SK-N-SH treated with all-trans-retinoic acid at 6 μM for 48 hours (cell line): ENCODE measurements around the gene DOK1.

Source experiments
- ATAC-seq: fragments of 200-7000 bp; cut with Tn5 transposase; 3 replicates; pipeline ENCODE4 v1.9.1; 2020; ENCODE audit warnings: mild to moderate bottlenecking, moderate library complexity
- ARNTL ChIP-seq: fragments of 450-650 bp; formaldehyde crosslinking; IDR thresholded peaks from 2 replicates; pipeline ENCODE4 v1.5.0; 2020; ENCODE audit warnings: low read depth, mild to moderate bottlenecking, moderate library complexity, borderline replicate concordance
- BACH2 ChIP-seq: fragments of 250-450 bp; sonication (Bioruptor Pico); IDR thresholded peaks from 2 replicates; pipeline ENCODE4 v1.9.0; 2021; ENCODE audit warnings: mild to moderate bottlenecking, borderline replicate concordance
- CSDC2 ChIP-seq: fragments of 250-450 bp; sonication (Bioruptor Pico); IDR thresholded peaks from 2 replicates; pipeline ENCODE4 v1.5.0; 2020; ENCODE audit warnings: mild to moderate bottlenecking, moderate library complexity
- ESRRG ChIP-seq: fragments of 250-450 bp; sonication (Bioruptor Pico); IDR thresholded peaks from 2 replicates; pipeline ENCODE4 v1.6.1; 2021; ENCODE audit warnings: mild to moderate bottlenecking
- GLIS3 ChIP-seq: fragments of 250-450 bp; sonication (Bioruptor Pico); IDR thresholded peaks from 2 replicates; pipeline ENCODE4 v1.5.0; 2020; ENCODE audit warnings: mild to moderate bottlenecking, moderate library complexity
- ISL1 ChIP-seq: fragments of 250-450 bp; sonication (Bioruptor Pico); IDR thresholded peaks from 2 replicates; pipeline ENCODE4 v2.1.2; 2022; ENCODE audit warnings: mild to moderate bottlenecking, moderate library complexity
- OSR1 ChIP-seq: fragments of 250-450 bp; sonication (Bioruptor Pico); IDR thresholded peaks from 2 replicates; pipeline ENCODE4 v1.8.0; 2022; ENCODE audit warnings: moderate library complexity, mild to moderate bottlenecking, inconsistent platforms
- PPARA ChIP-seq: fragments of 250-450 bp; sonication (Bioruptor Pico); IDR thresholded peaks from 2 replicates; pipeline ENCODE4 v1.5.0; 2020; ENCODE audit warnings: mild to moderate bottlenecking, borderline replicate concordance
- RARB ChIP-seq: fragments of 250-450 bp; sonication (Bioruptor Pico); IDR thresholded peaks from 2 replicates; pipeline ENCODE4 v1.8.0; 2021; ENCODE audit warnings: mild to moderate bottlenecking, moderate library complexity
- SNAI2 ChIP-seq: fragments of 250-450 bp; sonication (Bioruptor Pico); IDR thresholded peaks from 2 replicates; pipeline ENCODE4 v1.5.0; 2020; ENCODE audit warnings: mild to moderate bottlenecking, moderate library complexity
- TCF4 ChIP-seq: fragments of 250-450 bp; sonication (Bioruptor Pico); IDR thresholded peaks from 2 replicates; pipeline ENCODE4 v1.8.0; 2021; ENCODE audit warnings: mild to moderate bottlenecking, moderate library complexity, borderline replicate concordance
- TOX ChIP-seq: fragments of 250-450 bp; sonication (Bioruptor Pico); IDR thresholded peaks from 2 replicates; pipeline ENCODE4 v1.8.0; 2021; ENCODE audit warnings: mild to moderate bottlenecking, moderate library complexity, borderline replicate concordance
- ZC3H10 ChIP-seq: fragments of 250-450 bp; sonication (Bioruptor Pico); IDR thresholded peaks from 2 replicates; pipeline ENCODE4 v1.5.1; 2021; ENCODE audit warnings: mild to moderate bottlenecking, moderate library complexity
- ZFP3 ChIP-seq: fragments of 250-450 bp; sonication (Bioruptor Pico); IDR thresholded peaks from 2 replicates; pipeline ENCODE4 v1.5.0; 2020; ENCODE audit warnings: mild to moderate bottlenecking, moderate library complexity
- ZFP30 ChIP-seq: fragments of 450-650 bp; formaldehyde crosslinking; IDR thresholded peaks from 2 replicates; pipeline ENCODE4 v1.5.0; 2022; ENCODE audit warnings: mild to moderate bottlenecking, moderate library complexity
- ZNF565 ChIP-seq: fragments of 450-650 bp; formaldehyde crosslinking; conservative IDR thresholded peaks from 2 replicates; pipeline ENCODE4 v1.5.0; 2020; ENCODE audit warnings: low read depth, mild to moderate bottlenecking, moderate library complexity
- ZNF70 ChIP-seq: fragments of 450-650 bp; formaldehyde crosslinking; IDR thresholded peaks from 2 replicates; pipeline ENCODE4 v1.5.0; 2020; ENCODE audit warnings: mild to moderate bottlenecking, moderate library complexity
- ZNF8 ChIP-seq: fragments of 450-650 bp; formaldehyde crosslinking; IDR thresholded peaks from 2 replicates; pipeline ENCODE4 v1.5.0; 2020; ENCODE audit warnings: mild to moderate bottlenecking, moderate library complexity
- TF ChIP-seq, protein P1 (sequence below): fragments of 250-450 bp; sonication (Bioruptor Pico); IDR thresholded peaks from 2 replicates; pipeline ENCODE4 v1.5.1; 2020; ENCODE audit warnings: low read depth, mild to moderate bottlenecking, moderate library complexity
- TF ChIP-seq, protein P2 (sequence below): fragments of 250-450 bp; sonication (Bioruptor Pico); IDR thresholded peaks from 2 replicates; pipeline ENCODE4 v1.5.0; 2020; ENCODE audit warnings: mild to moderate bottlenecking, moderate library complexity
- TF ChIP-seq, protein P3 (sequence below): fragments of 250-450 bp; sonication (Bioruptor Pico); IDR thresholded peaks from 2 replicates; pipeline ENCODE4 v1.8.0; 2021; ENCODE audit warnings: low read depth, mild to moderate bottlenecking, moderate library complexity, borderline replicate concordance
- TF ChIP-seq, protein P4 (sequence below): fragments of 250-450 bp; sonication (Bioruptor Pico); IDR thresholded peaks from 2 replicates; pipeline ENCODE4 v1.8.0; 2020; ENCODE audit warnings: mild to moderate bottlenecking, moderate library complexity, borderline replicate concordance
- TF ChIP-seq, protein P5 (sequence below): fragments of 250-450 bp; sonication (Bioruptor Pico); IDR thresholded peaks from 2 replicates; pipeline ENCODE4 v1.5.1; 2021; ENCODE audit warnings: mild to moderate bottlenecking, moderate library complexity

DOK1 gene

DNA sequence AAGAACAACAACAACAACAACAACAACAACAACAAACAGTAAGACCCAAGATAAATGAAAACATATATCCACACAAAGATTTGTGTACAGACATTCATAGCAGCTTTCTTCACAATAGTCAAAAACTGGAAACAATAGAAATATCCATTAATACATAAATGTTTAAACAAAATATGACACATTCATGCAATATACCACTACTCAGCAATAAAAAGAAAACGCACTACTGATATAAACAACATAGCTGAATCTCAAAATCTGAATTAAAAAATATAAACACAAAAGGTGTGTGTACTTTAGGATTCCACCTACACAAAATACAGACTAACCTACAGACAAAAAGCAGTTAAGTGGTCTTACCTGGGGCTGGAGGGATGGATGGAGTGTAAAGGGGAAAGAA is 42.1 kb downstream of the DOK1 start (continued):
- TF ChIP-seq TOX (CRISPR knock-in tag) (no peak), ISL1 (CRISPR knock-in tag) (no peak), BACH2 (no peak), GLIS3 (CRISPR knock-in tag) (no peak), ARNTL (CRISPR knock-in tag) (no peak), RARB (no peak), ESRRG (CRISPR knock-in tag) (no peak)
- TF ChIP-seq, protein P1, sequence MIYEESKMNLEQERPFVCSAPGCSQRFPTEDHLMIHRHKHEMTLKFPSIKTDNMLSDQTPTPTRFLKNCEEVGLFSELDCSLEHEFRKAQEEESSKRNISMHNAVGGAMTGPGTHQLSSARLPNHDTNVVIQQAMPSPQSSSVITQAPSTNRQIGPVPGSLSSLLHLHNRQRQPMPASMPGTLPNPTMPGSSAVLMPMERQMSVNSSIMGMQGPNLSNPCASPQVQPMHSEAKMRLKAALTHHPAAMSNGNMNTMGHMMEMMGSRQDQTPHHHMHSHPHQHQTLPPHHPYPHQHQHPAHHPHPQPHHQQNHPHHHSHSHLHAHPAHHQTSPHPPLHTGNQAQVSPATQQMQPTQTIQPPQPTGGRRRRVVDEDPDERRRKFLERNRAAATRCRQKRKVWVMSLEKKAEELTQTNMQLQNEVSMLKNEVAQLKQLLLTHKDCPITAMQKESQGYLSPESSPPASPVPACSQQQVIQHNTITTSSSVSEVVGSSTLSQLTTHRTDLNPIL (CRISPR knock-in tag), result no peak
- TF ChIP-seq, protein P2, sequence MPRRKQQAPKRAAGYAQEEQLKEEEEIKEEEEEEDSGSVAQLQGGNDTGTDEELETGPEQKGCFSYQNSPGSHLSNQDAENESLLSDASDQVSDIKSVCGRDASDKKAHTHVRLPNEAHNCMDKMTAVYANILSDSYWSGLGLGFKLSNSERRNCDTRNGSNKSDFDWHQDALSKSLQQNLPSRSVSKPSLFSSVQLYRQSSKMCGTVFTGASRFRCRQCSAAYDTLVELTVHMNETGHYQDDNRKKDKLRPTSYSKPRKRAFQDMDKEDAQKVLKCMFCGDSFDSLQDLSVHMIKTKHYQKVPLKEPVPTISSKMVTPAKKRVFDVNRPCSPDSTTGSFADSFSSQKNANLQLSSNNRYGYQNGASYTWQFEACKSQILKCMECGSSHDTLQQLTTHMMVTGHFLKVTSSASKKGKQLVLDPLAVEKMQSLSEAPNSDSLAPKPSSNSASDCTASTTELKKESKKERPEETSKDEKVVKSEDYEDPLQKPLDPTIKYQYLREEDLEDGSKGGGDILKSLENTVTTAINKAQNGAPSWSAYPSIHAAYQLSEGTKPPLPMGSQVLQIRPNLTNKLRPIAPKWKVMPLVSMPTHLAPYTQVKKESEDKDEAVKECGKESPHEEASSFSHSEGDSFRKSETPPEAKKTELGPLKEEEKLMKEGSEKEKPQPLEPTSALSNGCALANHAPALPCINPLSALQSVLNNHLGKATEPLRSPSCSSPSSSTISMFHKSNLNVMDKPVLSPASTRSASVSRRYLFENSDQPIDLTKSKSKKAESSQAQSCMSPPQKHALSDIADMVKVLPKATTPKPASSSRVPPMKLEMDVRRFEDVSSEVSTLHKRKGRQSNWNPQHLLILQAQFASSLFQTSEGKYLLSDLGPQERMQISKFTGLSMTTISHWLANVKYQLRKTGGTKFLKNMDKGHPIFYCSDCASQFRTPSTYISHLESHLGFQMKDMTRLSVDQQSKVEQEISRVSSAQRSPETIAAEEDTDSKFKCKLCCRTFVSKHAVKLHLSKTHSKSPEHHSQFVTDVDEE (CRISPR knock-in tag), result no peak

DNA sequence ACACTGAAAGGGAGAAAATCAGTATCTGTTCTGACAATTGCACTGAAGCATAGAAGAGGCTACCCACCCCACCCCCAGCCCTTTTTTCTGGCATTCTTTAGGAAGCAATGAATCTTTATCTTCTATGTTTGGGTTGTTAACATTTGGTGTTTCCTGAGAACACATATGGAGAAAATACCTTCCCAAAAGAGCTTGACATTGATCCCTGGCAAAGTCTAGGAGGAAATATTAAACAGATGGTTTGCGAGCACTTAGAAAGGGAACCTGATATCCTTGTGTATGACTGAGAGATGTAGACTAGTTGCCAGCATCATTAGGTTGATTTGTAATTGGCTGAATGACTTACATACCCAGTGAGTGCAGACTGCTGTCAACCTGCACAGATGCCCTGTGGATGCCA is 42.9 kb downstream of the DOK1 start:
- peak; percentile 91 for ATAC-seq
- TF ChIP-seq, protein P3, sequence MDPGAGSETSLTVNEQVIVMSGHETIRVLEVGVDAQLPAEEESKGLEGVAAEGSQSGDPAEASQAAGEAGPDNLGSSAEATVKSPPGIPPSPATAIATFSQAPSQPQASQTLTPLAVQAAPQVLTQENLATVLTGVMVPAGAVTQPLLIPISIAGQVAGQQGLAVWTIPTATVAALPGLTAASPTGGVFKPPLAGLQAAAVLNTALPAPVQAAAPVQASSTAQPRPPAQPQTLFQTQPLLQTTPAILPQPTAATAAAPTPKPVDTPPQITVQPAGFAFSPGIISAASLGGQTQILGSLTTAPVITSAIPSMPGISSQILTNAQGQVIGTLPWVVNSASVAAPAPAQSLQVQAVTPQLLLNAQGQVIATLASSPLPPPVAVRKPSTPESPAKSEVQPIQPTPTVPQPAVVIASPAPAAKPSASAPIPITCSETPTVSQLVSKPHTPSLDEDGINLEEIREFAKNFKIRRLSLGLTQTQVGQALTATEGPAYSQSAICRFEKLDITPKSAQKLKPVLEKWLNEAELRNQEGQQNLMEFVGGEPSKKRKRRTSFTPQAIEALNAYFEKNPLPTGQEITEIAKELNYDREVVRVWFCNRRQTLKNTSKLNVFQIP, result no peak
- TF ChIP-seq, protein P4, sequence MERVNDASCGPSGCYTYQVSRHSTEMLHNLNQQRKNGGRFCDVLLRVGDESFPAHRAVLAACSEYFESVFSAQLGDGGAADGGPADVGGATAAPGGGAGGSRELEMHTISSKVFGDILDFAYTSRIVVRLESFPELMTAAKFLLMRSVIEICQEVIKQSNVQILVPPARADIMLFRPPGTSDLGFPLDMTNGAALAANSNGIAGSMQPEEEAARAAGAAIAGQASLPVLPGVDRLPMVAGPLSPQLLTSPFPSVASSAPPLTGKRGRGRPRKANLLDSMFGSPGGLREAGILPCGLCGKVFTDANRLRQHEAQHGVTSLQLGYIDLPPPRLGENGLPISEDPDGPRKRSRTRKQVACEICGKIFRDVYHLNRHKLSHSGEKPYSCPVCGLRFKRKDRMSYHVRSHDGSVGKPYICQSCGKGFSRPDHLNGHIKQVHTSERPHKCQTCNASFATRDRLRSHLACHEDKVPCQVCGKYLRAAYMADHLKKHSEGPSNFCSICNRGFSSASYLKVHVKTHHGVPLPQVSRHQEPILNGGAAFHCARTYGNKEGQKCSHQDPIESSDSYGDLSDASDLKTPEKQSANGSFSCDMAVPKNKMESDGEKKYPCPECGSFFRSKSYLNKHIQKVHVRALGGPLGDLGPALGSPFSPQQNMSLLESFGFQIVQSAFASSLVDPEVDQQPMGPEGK, result peak; percentile 35; the same call in 1 of the 2 replicates
- TF ChIP-seq RARB, result 0 out of 2 replicates have a peak, but pooled peaks have one; percentile 43
- TF ChIP-seq ZNF8 (CRISPR knock-in tag), result no peak
- no peak for TF ChIP-seq ZNF565 (CRISPR knock-in tag)
- peak; percentile 64; the same call in 1 of the 2 replicates for TF ChIP-seq ZC3H10
- no peak for TF ChIP-seq SNAI2 (CRISPR knock-in tag)
- no peak for TF ChIP-seq TCF4 (CRISPR knock-in tag)
- no peak for TF ChIP-seq PPARA (CRISPR knock-in tag)
- TF ChIP-seq, protein P2 (CRISPR knock-in tag), result no peak
- no peak for TF ChIP-seq ZFP3 (CRISPR knock-in tag)
- TF ChIP-seq, protein P1 (CRISPR knock-in tag), result no peak
- no peak for TF ChIP-seq ESRRG (CRISPR knock-in tag)
- TF ChIP-seq ARNTL (CRISPR knock-in tag), result no peak
- TF ChIP-seq BACH2, result no peak
- no peak for TF ChIP-seq OSR1 (CRISPR knock-in tag)
- TF ChIP-seq GLIS3 (CRISPR knock-in tag), result no peak
- peak; percentile 89 for TF ChIP-seq TOX (CRISPR knock-in tag)
- no peak for TF ChIP-seq ZNF70 (CRISPR knock-in tag)
- no peak for TF ChIP-seq ZFP30 (CRISPR knock-in tag)
- TF ChIP-seq, protein P5, sequence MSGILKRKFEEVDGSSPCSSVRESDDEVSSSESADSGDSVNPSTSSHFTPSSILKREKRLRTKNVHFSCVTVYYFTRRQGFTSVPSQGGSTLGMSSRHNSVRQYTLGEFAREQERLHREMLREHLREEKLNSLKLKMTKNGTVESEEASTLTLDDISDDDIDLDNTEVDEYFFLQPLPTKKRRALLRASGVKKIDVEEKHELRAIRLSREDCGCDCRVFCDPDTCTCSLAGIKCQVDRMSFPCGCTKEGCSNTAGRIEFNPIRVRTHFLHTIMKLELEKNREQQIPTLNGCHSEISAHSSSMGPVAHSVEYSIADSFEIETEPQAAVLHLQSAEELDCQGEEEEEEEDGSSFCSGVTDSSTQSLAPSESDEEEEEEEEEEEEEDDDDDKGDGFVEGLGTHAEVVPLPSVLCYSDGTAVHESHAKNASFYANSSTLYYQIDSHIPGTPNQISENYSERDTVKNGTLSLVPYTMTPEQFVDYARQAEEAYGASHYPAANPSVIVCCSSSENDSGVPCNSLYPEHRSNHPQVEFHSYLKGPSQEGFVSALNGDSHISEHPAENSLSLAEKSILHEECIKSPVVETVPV (CRISPR knock-in tag), result no peak
- peak; percentile 37; the same call in 1 of the 2 replicates for TF ChIP-seq ISL1 (CRISPR knock-in tag)
- no peak for TF ChIP-seq CSDC2 (CRISPR knock-in tag)
- TF ChIP-seq, all 23 proteins: peak for 5
